Measurements from ENCODE around the gene SP6. TPM values are rescaled to one million over a fixed set of nuclear protein-coding genes. Genes with fewer than 3 reads are reported as not detected.

Gene SP6
- total RNA-seq, 1 donor from 2014 or later, result 30.7 TPM

DNA sequence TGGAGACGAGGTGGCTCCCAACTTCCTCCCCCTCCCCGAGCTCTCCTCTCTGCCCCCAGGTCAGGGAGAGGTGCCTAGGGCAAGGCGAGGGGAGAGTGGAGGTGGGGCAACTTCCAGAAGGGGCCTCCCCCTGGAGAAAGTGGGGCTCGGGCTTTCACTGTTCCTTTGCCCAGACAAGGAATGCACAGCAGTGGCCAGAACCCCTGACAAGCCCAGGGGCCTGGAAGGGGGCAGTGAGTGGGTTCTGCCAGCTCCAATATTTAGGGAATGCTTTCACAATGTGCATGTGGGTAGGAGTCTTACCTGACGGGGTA is 33.4 kb upstream of the SP6 start:
- Mint-ChIP-seq H3K4me1 (ENCODE audit: unreplicated experiment) (peaks cover 25% of the 10 kb centered on the region), H3K27ac (ENCODE audit: unreplicated experiment) (no peak overlapping the region), H3K4me3 (ENCODE audit: unreplicated experiment) (no peak overlapping the region), H3K9me3 (ENCODE audit: unreplicated experiment) (no peaks in the 10 kb centered on the region), H3K27me3 (ENCODE audit: unreplicated experiment) (peaks cover 11% of the 10 kb centered on the region), H3K36me3 (ENCODE audit: low read depth, unreplicated experiment) (no peaks in the 10 kb centered on the region)
- TF ChIP-seq, protein P1, sequence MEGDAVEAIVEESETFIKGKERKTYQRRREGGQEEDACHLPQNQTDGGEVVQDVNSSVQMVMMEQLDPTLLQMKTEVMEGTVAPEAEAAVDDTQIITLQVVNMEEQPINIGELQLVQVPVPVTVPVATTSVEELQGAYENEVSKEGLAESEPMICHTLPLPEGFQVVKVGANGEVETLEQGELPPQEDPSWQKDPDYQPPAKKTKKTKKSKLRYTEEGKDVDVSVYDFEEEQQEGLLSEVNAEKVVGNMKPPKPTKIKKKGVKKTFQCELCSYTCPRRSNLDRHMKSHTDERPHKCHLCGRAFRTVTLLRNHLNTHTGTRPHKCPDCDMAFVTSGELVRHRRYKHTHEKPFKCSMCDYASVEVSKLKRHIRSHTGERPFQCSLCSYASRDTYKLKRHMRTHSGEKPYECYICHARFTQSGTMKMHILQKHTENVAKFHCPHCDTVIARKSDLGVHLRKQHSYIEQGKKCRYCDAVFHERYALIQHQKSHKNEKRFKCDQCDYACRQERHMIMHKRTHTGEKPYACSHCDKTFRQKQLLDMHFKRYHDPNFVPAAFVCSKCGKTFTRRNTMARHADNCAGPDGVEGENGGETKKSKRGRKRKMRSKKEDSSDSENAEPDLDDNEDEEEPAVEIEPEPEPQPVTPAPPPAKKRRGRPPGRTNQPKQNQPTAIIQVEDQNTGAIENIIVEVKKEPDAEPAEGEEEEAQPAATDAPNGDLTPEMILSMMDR (IDR thresholded peaks at IDR 0.05; ENCODE audit: unreplicated experiment), result no peak
- DNase-seq (ENCODE audit: low spot score), result no peak

DNA sequence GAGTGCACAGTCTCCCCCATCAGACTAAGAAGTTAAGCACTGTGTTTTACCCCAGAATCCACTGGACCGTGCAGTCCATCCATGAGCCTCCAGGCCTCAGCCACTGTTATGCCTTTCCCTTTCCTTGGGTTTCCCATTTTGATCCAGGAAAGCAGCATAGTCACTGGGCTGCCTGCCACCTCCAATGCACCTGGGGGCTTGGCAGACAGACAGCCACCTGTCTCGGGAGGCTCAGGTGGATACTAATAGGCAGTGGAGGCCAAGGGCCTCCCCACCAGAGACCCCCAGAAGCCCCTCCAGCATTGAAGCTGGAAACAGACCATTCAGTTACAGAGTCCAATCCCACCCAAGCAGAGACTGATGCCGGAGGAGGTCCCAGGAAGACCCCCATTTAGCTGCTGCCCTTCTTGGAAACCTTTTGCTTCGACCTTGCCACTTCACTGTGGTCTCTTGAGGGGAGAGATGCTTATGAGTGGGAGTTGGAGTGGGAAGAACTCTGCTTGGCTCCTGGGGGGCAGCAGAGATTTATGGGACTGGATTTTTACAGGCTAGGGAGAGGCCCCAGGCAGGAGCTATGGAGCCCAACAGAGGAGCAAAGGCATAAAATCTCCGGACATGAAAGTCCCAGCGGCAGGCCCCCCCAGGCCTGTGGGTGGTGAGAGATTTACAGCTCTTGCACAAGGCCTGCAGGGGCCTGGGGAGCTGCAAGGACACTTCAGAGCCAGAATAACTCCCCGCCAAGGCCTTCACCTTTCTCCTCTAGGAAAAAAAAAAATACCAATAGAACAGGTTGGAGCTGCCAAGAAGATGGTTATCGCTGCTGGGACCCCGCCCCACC is 32.8 kb upstream of the SP6 start:
- no peak overlapping the region for H3K27ac Mint-ChIP-seq (ENCODE audit: unreplicated experiment)
- TF ChIP-seq, protein P1 (IDR thresholded peaks at IDR 0.05; ENCODE audit: unreplicated experiment), result no peak
- peaks cover 31% of the 10 kb centered on the region for H3K4me1 Mint-ChIP-seq (ENCODE audit: unreplicated experiment)
- no peak overlapping the region for H3K4me3 Mint-ChIP-seq (ENCODE audit: unreplicated experiment)
- H3K9me3 Mint-ChIP-seq (ENCODE audit: unreplicated experiment), result no peaks in the 10 kb centered on the region
- DNase-seq (ENCODE audit: low spot score), result no peak
- peaks cover 13% of the 10 kb centered on the region for H3K27me3 Mint-ChIP-seq (ENCODE audit: unreplicated experiment)
- no peaks in the 10 kb centered on the region for H3K36me3 Mint-ChIP-seq (ENCODE audit: low read depth, unreplicated experiment)

DNA sequence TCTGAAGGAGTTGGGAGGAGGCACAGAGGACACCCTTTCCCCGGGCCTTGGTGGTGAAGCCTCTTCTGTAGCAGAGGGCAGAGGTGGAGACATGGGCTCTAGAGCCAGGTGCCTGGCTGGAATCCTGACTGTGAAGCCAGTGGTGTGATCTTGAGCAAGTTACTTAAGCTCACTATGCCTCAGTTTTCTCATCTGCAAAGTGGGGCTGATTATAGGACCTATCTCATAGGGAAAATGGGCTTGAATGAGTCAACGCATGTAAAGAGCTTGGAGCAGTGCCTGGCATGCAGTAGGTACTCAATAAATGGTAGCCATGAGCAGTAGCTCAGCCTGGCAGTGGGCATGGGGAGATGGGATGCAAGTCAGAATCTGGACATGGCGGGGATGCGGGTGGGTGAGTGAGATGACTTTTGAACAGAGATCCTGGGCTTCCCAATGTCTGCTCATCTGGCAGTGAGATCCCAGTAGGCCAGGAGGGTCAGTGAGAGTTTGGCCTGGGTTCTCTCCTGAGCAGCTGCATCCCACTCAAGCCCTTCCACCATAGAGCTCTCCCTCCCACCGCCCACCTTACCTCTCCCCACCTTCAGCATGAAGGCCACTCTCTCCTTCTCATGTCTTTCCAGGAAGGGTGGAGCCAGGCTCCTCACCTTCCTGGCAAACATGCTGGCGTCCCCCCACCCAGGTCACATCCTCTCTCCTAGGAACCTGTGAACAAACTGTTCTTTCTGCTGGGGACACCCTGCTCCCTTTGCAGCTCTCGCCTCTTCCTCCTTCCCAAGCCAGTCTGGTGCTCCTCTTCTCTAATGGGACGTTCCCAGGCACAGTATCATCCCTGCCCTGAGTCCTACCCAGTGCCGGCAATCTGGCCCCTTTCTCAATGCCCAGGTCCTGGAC is 32.0 kb upstream of the SP6 start:
- Mint-ChIP-seq H3K9me3 (ENCODE audit: unreplicated experiment) (no peaks in the 10 kb centered on the region), H3K4me1 (ENCODE audit: unreplicated experiment) (peaks cover 39% of the 10 kb centered on the region), H3K4me3 (ENCODE audit: unreplicated experiment) (no peak overlapping the region), H3K27me3 (ENCODE audit: unreplicated experiment) (peaks cover 13% of the 10 kb centered on the region), H3K27ac (ENCODE audit: unreplicated experiment) (peak overlapping the region; percentile 71), H3K36me3 (ENCODE audit: low read depth, unreplicated experiment) (no peaks in the 10 kb centered on the region)
- no peak for DNase-seq (ENCODE audit: low spot score)
- TF ChIP-seq, protein P1 (IDR thresholded peaks at IDR 0.05; ENCODE audit: unreplicated experiment), result no peak

DNA sequence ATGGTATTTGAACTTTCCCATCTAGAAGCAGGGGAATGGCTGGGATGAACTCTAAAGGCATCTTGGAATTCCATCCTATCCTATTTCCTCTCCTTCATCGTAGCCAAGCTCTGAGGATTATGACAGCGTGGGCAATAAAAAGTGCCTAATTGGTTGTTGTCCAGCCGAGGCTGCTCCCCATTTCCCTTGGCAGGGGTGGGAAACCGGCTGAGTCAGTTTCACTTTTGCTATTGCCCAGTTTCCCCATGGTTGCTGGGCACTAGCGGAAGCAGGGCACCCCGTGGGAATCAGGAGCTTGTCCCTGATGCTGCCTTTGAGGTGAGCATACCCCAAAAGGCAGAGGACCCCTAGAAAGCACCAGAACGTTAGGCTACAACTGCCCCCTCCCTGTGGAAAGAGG is 31.3 kb upstream of the SP6 start:
- H3K4me3 Mint-ChIP-seq (ENCODE audit: unreplicated experiment), result no peak overlapping the region
- TF ChIP-seq, protein P1 (IDR thresholded peaks at IDR 0.05; ENCODE audit: unreplicated experiment), result no peak
- no peaks in the 10 kb centered on the region for H3K36me3 Mint-ChIP-seq (ENCODE audit: low read depth, unreplicated experiment)
- peaks cover 46% of the 10 kb centered on the region for H3K4me1 Mint-ChIP-seq (ENCODE audit: unreplicated experiment)
- no peak for DNase-seq (ENCODE audit: low spot score)
- H3K27ac Mint-ChIP-seq (ENCODE audit: unreplicated experiment), result no peak overlapping the region
- no peaks in the 10 kb centered on the region for H3K9me3 Mint-ChIP-seq (ENCODE audit: unreplicated experiment)
- peaks cover 13% of the 10 kb centered on the region for H3K27me3 Mint-ChIP-seq (ENCODE audit: unreplicated experiment)
